SK-N-SH (cell line): ENCODE measurements around the gene PRKCB.

Experiments
- EP300 ChIP-seq, 2 experiments: IDR thresholded peaks; 2 replicates each; pipeline versions ENCODE4 v1.4.0 to v1.6.1; 2012; ENCODE audit warnings: borderline replicate concordance in 1 of 2, low read depth in 1 of 2, low read length in 1 of 2
- FOXM1 ChIP-seq: IDR thresholded peaks from 2 replicates; pipeline ENCODE4 v1.4.0; 2012; ENCODE audit warnings: low read depth, mild to moderate bottlenecking
- GABPA ChIP-seq: IDR thresholded peaks from 2 replicates; pipeline ENCODE4 v1.4.0; 2012; ENCODE audit warnings: low read depth, mild to moderate bottlenecking
- MAX ChIP-seq: IDR thresholded peaks from 2 replicates; pipeline ENCODE4 v1.4.0; 2012; ENCODE audit warnings: low read depth
- NRF1 ChIP-seq: IDR thresholded peaks from 2 replicates; pipeline ENCODE4 v1.6.1; 2012; ENCODE audit warnings: low read depth, mild to moderate bottlenecking, low read length
- POLR2AphosphoS5 ChIP-seq: IDR thresholded peaks from 2 replicates; pipeline ENCODE4 v1.6.1; 2012; ENCODE audit warnings: low read depth, low read length
- RXRA ChIP-seq: IDR thresholded peaks from 2 replicates; pipeline ENCODE4 v1.4.0; 2012; ENCODE audit warnings: low read depth, mild to moderate bottlenecking, borderline replicate concordance
- SIN3A ChIP-seq: IDR thresholded peaks from 2 replicates; pipeline ENCODE4 v1.6.1; 2012; ENCODE audit warnings: low read depth, mild to moderate bottlenecking, low read length, moderate library complexity, borderline replicate concordance
- TAF1 ChIP-seq: IDR thresholded peaks from 2 replicates; pipeline ENCODE4 v1.6.1; 2012; ENCODE audit warnings: low read depth, mild to moderate bottlenecking, low read length, moderate library complexity, borderline replicate concordance
- USF2 ChIP-seq: fragments of 150-350 bp; IDR thresholded peaks from 2 replicates; pipeline ENCODE4 v1.6.1; 2017; ENCODE audit warnings: antibody characterized with exemption, low read length, low read depth, borderline replicate concordance
- TF ChIP-seq, protein P1 (sequence below): fragments of 200-600 bp; sonication (generic); IDR thresholded peaks from 2 replicates; pipeline ENCODE4 v1.6.1; 2017; ENCODE audit warnings: antibody characterized with exemption, mild to moderate bottlenecking, moderate library complexity

- no peak for TF ChIP-seq TAF1
- no peak for TF ChIP-seq POLR2AphosphoS5
- no peak for TF ChIP-seq FOXM1
- TF ChIP-seq RXRA = no peak
- TF ChIP-seq EP300 (IDR thresholded peaks at IDR 0.05; ENCODE audit: borderline replicate concordance in 1 of 2, low read depth in 1 of 2, low read length in 1 of 2) = no peak
- TF ChIP-seq, protein P1, sequence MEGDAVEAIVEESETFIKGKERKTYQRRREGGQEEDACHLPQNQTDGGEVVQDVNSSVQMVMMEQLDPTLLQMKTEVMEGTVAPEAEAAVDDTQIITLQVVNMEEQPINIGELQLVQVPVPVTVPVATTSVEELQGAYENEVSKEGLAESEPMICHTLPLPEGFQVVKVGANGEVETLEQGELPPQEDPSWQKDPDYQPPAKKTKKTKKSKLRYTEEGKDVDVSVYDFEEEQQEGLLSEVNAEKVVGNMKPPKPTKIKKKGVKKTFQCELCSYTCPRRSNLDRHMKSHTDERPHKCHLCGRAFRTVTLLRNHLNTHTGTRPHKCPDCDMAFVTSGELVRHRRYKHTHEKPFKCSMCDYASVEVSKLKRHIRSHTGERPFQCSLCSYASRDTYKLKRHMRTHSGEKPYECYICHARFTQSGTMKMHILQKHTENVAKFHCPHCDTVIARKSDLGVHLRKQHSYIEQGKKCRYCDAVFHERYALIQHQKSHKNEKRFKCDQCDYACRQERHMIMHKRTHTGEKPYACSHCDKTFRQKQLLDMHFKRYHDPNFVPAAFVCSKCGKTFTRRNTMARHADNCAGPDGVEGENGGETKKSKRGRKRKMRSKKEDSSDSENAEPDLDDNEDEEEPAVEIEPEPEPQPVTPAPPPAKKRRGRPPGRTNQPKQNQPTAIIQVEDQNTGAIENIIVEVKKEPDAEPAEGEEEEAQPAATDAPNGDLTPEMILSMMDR = no peak
- no peak for TF ChIP-seq SIN3A
- no peak for TF ChIP-seq NRF1
- TF ChIP-seq USF2 = no peak
- no peak for TF ChIP-seq GABPA
- no peak for TF ChIP-seq MAX
Observed at GRCh38 chr16:23827057-23827456, 8.7 kb upstream of the PRKCB start.
